GM18520 (cell line): ENCODE data around the gene TMEM108.

ENCODE experiments used
- ATAC-seq: cut with Tn5 transposase; IDR thresholded peaks from one replicate; pipeline ENCODE4 v1.9.1; 2021; ENCODE audit not compliant: unreplicated experiment

The TMEM108 gene

GRCh38 chr3:133209871-133210550, 171.8 kb downstream of the TMEM108 start:
- ATAC-seq = no peak

- ATAC-seq = no peak
Measured at GRCh38 chr3:133210656-133211055, 172.5 kb downstream of the TMEM108 start.

- ATAC-seq = peak; percentile 83
Measured at GRCh38 chr3:133211449-133211848, 173.3 kb downstream of the TMEM108 start.

GRCh38 chr3:133211856-133212255, 173.7 kb downstream of the TMEM108 start:
- no peak for ATAC-seq

- no peak for ATAC-seq
Measured at GRCh38 chr3:133213937-133214336, 175.7 kb downstream of the TMEM108 start.

GRCh38 chr3:133227813-133228212, 189.6 kb downstream of the TMEM108 start:
- no peak for ATAC-seq

GRCh38 chr3:133230195-133230594, 192.0 kb downstream of the TMEM108 start:
- ATAC-seq = no peak

- no peak for ATAC-seq
Measured at GRCh38 chr3:133236901-133237300, 198.7 kb downstream of the TMEM108 start.

GRCh38 chr3:133237380-133237779, 199.2 kb downstream of the TMEM108 start:
- ATAC-seq = no peak

- ATAC-seq = no peak
Measured at GRCh38 chr3:133238015-133238414, 199.8 kb downstream of the TMEM108 start.

GRCh38 chr3:133246119-133246518, 207.9 kb downstream of the TMEM108 start:
- ATAC-seq = no peak

GRCh38 chr3:133246773-133247172, 208.6 kb downstream of the TMEM108 start:
- ATAC-seq = no peak

GRCh38 chr3:133248389-133248788, 210.2 kb downstream of the TMEM108 start:
- no peak for ATAC-seq

GRCh38 chr3:133249490-133249889, 211.3 kb downstream of the TMEM108 start:
- ATAC-seq = no peak

GRCh38 chr3:133254151-133254550, 216.0 kb downstream of the TMEM108 start:
- ATAC-seq = no peak

GRCh38 chr3:133254716-133255115, 216.5 kb downstream of the TMEM108 start:
- ATAC-seq = no peak

GRCh38 chr3:133256787-133257483, 218.7 kb downstream of the TMEM108 start:
- peak; percentile 79 for ATAC-seq

GRCh38 chr3:133258358-133258757, 220.2 kb downstream of the TMEM108 start:
- no peak for ATAC-seq

GRCh38 chr3:133259767-133260166, 221.6 kb downstream of the TMEM108 start:
- ATAC-seq = no peak

- no peak for ATAC-seq
Measured at GRCh38 chr3:133262333-133262732, 224.1 kb downstream of the TMEM108 start.

GRCh38 chr3:133264920-133265319, 226.7 kb downstream of the TMEM108 start:
- no peak for ATAC-seq

- no peak for ATAC-seq
Measured at GRCh38 chr3:133268726-133269134, 230.5 kb downstream of the TMEM108 start.

GRCh38 chr3:133269393-133269792, 231.2 kb downstream of the TMEM108 start:
- ATAC-seq = no peak
